Testis (tissue), 2 donors: ENCODE measurements around the gene TIPRL.

ENCODE experiments used
- CTCF ChIP-seq, 3 experiments: fragments of 450-650 bp in 2 of 3; fragments of 200-600 bp in 1 of 3; sonication (generic) in 1 of 3; IDR thresholded peaks; one replicate each; pipeline ENCODE4 v1.5.1; 2016 to 2019; ENCODE audit warnings: antibody characterized with exemption in 3 of 3, mild to moderate bottlenecking in 2 of 3, moderate library complexity in 1 of 3
- POLR2A ChIP-seq: fragments of 450-650 bp; IDR thresholded peaks from one replicate; pipeline ENCODE4 v1.6.1; 2017; ENCODE audit warnings: antibody characterized with exemption, mild to moderate bottlenecking, moderate library complexity

GRCh38 chr1:168229893-168230292, 51.1 kb downstream of the TIPRL start:
- TF ChIP-seq CTCF (IDR thresholded peaks at IDR 0.05) = no peak
- no peak for TF ChIP-seq POLR2A
